Panc1 (cell line): Measurements from ENCODE around the gene FOXD1. TPM values are rescaled to one million over a fixed set of nuclear protein-coding genes. Genes with fewer than 3 reads are reported as not detected.

Source experiments
- ATAC-seq: fragments of 200-7000 bp; cut with Tn5 transposase; 2 replicates; pipeline ENCODE4 v1.9.1; 2020; ENCODE audit warnings: mild to moderate bottlenecking, moderate library complexity
- BruUV-seq: library from RNA; stranded (reverse); fragments of 400-500 nt; replicated peaks from 2 replicates; lab custom pipeline; 2021; lab: Mats Ljungman, UMichigan
- CTCF ChIA-PET: fragments of 300-600 bp; sonication (Branson Sonifier 250); formaldehyde crosslinking; loops from one replicate; lab custom pipeline; 2022; ENCODE audit warnings: antibody characterized with exemption; lab: Charles Lee
- POLR2A ChIA-PET: fragments of 300-600 bp; sonication (Branson Sonifier 250); formaldehyde crosslinking; loops from one replicate; lab custom pipeline; 2022; ENCODE audit warnings: antibody characterized with exemption; lab: Charles Lee
- DNase-seq: peaks from one replicate; pipeline ENCODE4 v3.0.0-alpha.2; 2010; ENCODE audit warnings: low read depth, low spot score
- H3K27ac ChIP-seq: 2 replicates; pipeline ENCODE4 v1.5.1; 2011; ENCODE audit warnings: mild to moderate bottlenecking, low read length, inconsistent platforms
- H3K27me3 ChIP-seq: fragments of 200-500 bp; sonication (Bioruptor generic); 2 replicates; pipeline ENCODE4 v1.6.0; 2014; ENCODE audit warnings: low read length, inconsistent platforms; ENCODE audit not compliant: control insufficient read depth, insufficient read depth
- H3K36me3 ChIP-seq: fragments of 200-500 bp; sonication (Bioruptor generic); 2 replicates; pipeline ENCODE4 v1.5.1; 2014; ENCODE audit warnings: inconsistent platforms, mild to moderate bottlenecking, low read length, moderate library complexity; ENCODE audit not compliant: control insufficient read depth, insufficient read depth
- H3K4me1 ChIP-seq: 2 replicates; pipeline ENCODE4 v1.5.1; 2011; ENCODE audit warnings: inconsistent platforms, mild to moderate bottlenecking, low read length, moderate library complexity; ENCODE audit not compliant: control insufficient read depth, insufficient read depth
- H3K4me3 ChIP-seq, 2 experiments: 2 replicates each; pipeline ENCODE4 v1.5.1; 2011 to 2012; ENCODE audit warnings: low read depth in 2 of 2, low read length in 2 of 2, mild to moderate bottlenecking in 2 of 2, inconsistent platforms in 1 of 2, moderate library complexity in 1 of 2
- H3K9me3 ChIP-seq: fragments of 200-500 bp; sonication (Bioruptor generic); 2 replicates; pipeline ENCODE4 v1.5.1; 2014; ENCODE audit warnings: low read depth, mild to moderate bottlenecking, inconsistent platforms, low read length, moderate library complexity; ENCODE audit not compliant: control insufficient read depth, insufficient read depth
- POLR2AphosphoS5 ChIP-seq: IDR thresholded peaks from 2 replicates; pipeline ENCODE4 v1.6.1; 2012; ENCODE audit warnings: mild to moderate bottlenecking, low read depth, low read length, moderate library complexity
- SIN3A ChIP-seq: IDR thresholded peaks from 2 replicates; pipeline ENCODE4 v1.6.1; 2012; ENCODE audit warnings: low read depth, mild to moderate bottlenecking, low read length, moderate library complexity, borderline replicate concordance; ENCODE audit not compliant: insufficient read depth
- TCF7L2 ChIP-seq: IDR thresholded peaks from 2 replicates; pipeline ENCODE4 v1.6.1; 2011; ENCODE audit warnings: mild to moderate bottlenecking, low read depth, low read length, inconsistent platforms
- in situ Hi-C: cut with HindIII; loops from 2 replicates; pipeline ENCODE4 v1.10.0; 2016; ENCODE audit warnings: low sequenced_read_pairs, low pct_unique_long_range_greater_than_20kb
- intact Hi-C: fragments of 100-400 bp; cut with micrococcal nuclease; formaldehyde crosslinking; loops from one replicate; pipeline ENCODE4 v1.10.0; 2022; ENCODE audit not compliant: unreplicated experiment
- total RNA-seq: library from RNA; stranded (reverse); gene quantifications from one replicate; pipeline ENCODE4 v1.2.1, GENCODE V29; 2021; ENCODE audit not compliant: unreplicated experiment
- TF ChIP-seq, protein P1 (sequence below), 2 experiments: IDR thresholded peaks; 2 replicates each; pipeline ENCODE4 v1.6.1; 2011 to 2012; ENCODE audit warnings: low read depth in 2 of 2, control low read depth in 1 of 2, low read length in 1 of 2, mild to moderate bottlenecking in 1 of 2, moderate library complexity in 1 of 2; ENCODE audit not compliant: insufficient read depth in 1 of 2
- TF ChIP-seq, protein P2 (sequence below): fragments of 450-650 bp; IDR thresholded peaks from 2 replicates; pipeline ENCODE4 v1.5.1; 2017; ENCODE audit warnings: mild to moderate bottlenecking

Gene FOXD1
- total RNA-seq, 1 experiment from 2014 or later, result 63.3 TPM

DNA sequence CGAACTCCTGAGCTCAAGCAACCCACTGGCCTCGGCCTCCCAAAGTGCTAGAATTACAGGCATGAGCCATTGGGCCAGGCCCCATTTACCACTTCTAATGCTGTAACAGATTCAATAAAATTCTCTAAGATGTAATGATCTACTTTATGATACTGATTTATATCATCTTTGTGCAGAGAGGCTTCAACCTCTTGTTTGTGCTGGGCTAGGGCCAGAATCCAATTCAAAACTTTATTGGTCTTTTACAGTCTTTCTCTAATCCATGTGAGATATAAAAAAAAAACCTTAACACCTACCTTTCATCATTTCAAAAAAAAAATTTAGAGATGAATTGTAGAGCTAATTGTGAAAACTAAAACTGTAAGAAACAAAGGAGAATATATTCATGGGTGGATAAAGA lies 41.5 kb upstream of the FOXD1 start:
- Histone ChIP-seq H3K27me3 (no peaks in the 10 kb centered on the region), H3K9me3 (no peaks in the 10 kb centered on the region), H3K4me1 (no peaks in the 10 kb centered on the region), H3K36me3 (no peaks in the 10 kb centered on the region), H3K27ac (no peak overlapping the region), H3K4me3 (no peak overlapping the region)
- DNase-seq (no peak), ATAC-seq (no peak)
- intact Hi-C loops (no loop called here), in situ Hi-C loops (no loop called here)
- ChIA-PET POLR2A (no interaction called here), CTCF (interaction anchor here (0.7 kb wide), 1 partner anchor 34 kb away, joined by 4 read pairs; no protein-coding TSS in a partner anchor)
- TF ChIP-seq POLR2AphosphoS5, result no peak
- no peak for TF ChIP-seq SIN3A
- TF ChIP-seq TCF7L2, result no peak
- TF ChIP-seq, protein P1, sequence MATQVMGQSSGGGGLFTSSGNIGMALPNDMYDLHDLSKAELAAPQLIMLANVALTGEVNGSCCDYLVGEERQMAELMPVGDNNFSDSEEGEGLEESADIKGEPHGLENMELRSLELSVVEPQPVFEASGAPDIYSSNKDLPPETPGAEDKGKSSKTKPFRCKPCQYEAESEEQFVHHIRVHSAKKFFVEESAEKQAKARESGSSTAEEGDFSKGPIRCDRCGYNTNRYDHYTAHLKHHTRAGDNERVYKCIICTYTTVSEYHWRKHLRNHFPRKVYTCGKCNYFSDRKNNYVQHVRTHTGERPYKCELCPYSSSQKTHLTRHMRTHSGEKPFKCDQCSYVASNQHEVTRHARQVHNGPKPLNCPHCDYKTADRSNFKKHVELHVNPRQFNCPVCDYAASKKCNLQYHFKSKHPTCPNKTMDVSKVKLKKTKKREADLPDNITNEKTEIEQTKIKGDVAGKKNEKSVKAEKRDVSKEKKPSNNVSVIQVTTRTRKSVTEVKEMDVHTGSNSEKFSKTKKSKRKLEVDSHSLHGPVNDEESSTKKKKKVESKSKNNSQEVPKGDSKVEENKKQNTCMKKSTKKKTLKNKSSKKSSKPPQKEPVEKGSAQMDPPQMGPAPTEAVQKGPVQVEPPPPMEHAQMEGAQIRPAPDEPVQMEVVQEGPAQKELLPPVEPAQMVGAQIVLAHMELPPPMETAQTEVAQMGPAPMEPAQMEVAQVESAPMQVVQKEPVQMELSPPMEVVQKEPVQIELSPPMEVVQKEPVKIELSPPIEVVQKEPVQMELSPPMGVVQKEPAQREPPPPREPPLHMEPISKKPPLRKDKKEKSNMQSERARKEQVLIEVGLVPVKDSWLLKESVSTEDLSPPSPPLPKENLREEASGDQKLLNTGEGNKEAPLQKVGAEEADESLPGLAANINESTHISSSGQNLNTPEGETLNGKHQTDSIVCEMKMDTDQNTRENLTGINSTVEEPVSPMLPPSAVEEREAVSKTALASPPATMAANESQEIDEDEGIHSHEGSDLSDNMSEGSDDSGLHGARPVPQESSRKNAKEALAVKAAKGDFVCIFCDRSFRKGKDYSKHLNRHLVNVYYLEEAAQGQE (IDR thresholded peaks at IDR 0.05; ENCODE audit: insufficient read depth in 1 of 2, low read depth in 2 of 2, low read length in 1 of 2), result no peak
- TF ChIP-seq, protein P2, sequence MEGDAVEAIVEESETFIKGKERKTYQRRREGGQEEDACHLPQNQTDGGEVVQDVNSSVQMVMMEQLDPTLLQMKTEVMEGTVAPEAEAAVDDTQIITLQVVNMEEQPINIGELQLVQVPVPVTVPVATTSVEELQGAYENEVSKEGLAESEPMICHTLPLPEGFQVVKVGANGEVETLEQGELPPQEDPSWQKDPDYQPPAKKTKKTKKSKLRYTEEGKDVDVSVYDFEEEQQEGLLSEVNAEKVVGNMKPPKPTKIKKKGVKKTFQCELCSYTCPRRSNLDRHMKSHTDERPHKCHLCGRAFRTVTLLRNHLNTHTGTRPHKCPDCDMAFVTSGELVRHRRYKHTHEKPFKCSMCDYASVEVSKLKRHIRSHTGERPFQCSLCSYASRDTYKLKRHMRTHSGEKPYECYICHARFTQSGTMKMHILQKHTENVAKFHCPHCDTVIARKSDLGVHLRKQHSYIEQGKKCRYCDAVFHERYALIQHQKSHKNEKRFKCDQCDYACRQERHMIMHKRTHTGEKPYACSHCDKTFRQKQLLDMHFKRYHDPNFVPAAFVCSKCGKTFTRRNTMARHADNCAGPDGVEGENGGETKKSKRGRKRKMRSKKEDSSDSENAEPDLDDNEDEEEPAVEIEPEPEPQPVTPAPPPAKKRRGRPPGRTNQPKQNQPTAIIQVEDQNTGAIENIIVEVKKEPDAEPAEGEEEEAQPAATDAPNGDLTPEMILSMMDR, result no peak
- no TSS peak for BruUV-seq

DNA sequence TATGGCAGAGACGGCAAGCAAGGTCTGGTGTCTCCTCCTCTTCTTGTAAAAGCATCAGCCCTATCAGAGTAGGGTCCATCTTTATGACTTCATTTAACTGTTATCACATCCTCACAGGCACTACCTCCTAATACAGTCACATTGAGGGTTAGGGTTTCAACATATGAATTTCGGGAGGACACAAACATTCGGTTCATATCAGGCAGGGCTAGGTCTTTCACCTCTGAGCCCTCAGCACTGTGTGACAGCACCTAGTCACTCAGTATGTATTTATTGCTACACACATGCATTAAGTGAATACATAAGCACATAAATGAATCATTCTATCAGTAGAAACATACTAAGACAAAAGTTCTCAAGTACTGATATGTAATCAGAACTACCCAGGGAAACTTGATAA lies 40.2 kb upstream of the FOXD1 start:
- ChIA-PET POLR2A (no interaction called here), CTCF (interaction anchor here (0.5 kb wide), 1 partner anchor 76 kb away, joined by 4 read pairs; no protein-coding TSS in a partner anchor)
- Histone ChIP-seq H3K27me3 (no peaks in the 10 kb centered on the region), H3K4me1 (no peaks in the 10 kb centered on the region), H3K27ac (no peak overlapping the region), H3K9me3 (no peaks in the 10 kb centered on the region), H3K4me3 (no peak overlapping the region), H3K36me3 (no peaks in the 10 kb centered on the region)
- BruUV-seq, result no TSS peak
- TF ChIP-seq POLR2AphosphoS5, result no peak
- no peak for TF ChIP-seq SIN3A
- no peak for TF ChIP-seq TCF7L2
- no peak for ATAC-seq
- DNase-seq, result no peak
- in situ Hi-C loops, result no loop called here
- intact Hi-C loops, result no loop called here

DNA sequence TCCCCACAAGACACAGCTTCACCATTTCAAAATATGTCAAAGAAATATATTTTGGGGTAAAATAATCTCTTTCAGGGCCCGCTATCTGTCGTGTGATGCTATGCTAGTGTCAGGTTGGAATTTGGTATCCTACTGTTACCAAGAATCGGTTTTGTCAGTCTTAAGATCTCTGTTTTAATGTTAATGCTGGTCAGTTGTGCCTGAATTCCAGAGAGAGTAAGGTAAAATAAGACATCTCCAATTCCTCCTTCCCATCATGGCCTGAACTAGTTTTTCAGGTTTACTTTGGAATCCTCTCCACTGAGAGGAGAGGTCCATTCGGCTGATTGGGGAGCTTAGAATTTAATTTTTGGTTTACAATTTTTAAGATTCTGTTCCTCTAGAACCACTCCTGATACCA lies 39.2 kb upstream of the FOXD1 start:
- no TSS peak for BruUV-seq
- in situ Hi-C loops, result no loop called here

More for the DNA sequence above, 39.2 kb upstream of the FOXD1 start:
- Histone ChIP-seq H3K9me3 (no peaks in the 10 kb centered on the region), H3K4me3 (no peak overlapping the region), H3K27me3 (no peaks in the 10 kb centered on the region), H3K27ac (no peak overlapping the region), H3K4me1 (no peaks in the 10 kb centered on the region), H3K36me3 (no peaks in the 10 kb centered on the region)
- ChIA-PET POLR2A (no interaction called here), CTCF (no interaction called here)
- intact Hi-C loops, result no loop called here
- ATAC-seq (no peak), DNase-seq (no peak)
- TF ChIP-seq TCF7L2 (no peak), POLR2AphosphoS5 (no peak), SIN3A (no peak)
- TF ChIP-seq, protein P2, result no peak
- TF ChIP-seq, protein P1 (IDR thresholded peaks at IDR 0.05; ENCODE audit: insufficient read depth in 1 of 2, low read depth in 2 of 2, low read length in 1 of 2), result no peak
